H1 (cell line): ENCODE data around the gene NCAM1. TPM values are rescaled to one million over a fixed set of nuclear protein-coding genes. Genes with fewer than 3 reads are reported as not detected.

ENCODE experiments used
- CTCF ChIA-PET: fragments of 300-600 bp; sonication (Branson Sonifier 250); formaldehyde crosslinking; loops from one replicate; lab custom pipeline; 2021; ENCODE audit not compliant: partially characterized antibody; lab: Charles Lee
- POLR2A ChIA-PET: fragments of 300-600 bp; sonication (Branson Sonifier 250); formaldehyde crosslinking; loops from one replicate; lab custom pipeline; 2021; ENCODE audit warnings: inconsistent platforms; ENCODE audit not compliant: partially characterized antibody; lab: Charles Lee
- DNase-seq, 2 experiments: peaks; one replicate each; pipeline versions ENCODE4 v3.0.0 to v3.0.0-alpha.2; 2010 to 2022; ENCODE audit warnings: low spot score in 2 of 2, low read depth in 1 of 2, mixed read lengths in 1 of 2
- FAIRE-seq: peaks from 2 replicates; lab custom pipeline; 2011; peaks lifted over from hg19 to GRCh38; lab: Jason Lieb, UNC
- H2AFZ ChIP-seq: 2 replicates; pipeline ENCODE4 v1.8.1; 2012; ENCODE audit warnings: low read length, inconsistent platforms
- H2AK5ac ChIP-seq: 2 replicates; pipeline ENCODE4 v1.6.1; 2013; ENCODE audit warnings: low read depth, low read length
- H2BK120ac ChIP-seq: replicated peaks from 2 replicates; pipeline ENCODE3; 2013; ENCODE audit warnings: low read depth, low read length, inconsistent platforms
- H2BK12ac ChIP-seq: 2 replicates; pipeline ENCODE4 v1.6.1; 2013; ENCODE audit warnings: low read depth, low read length
- H2BK15ac ChIP-seq: 2 replicates; pipeline ENCODE4 v1.6.1; 2013; ENCODE audit warnings: low read length
- H2BK20ac ChIP-seq: 2 replicates; pipeline ENCODE4 v1.6.1; 2013; ENCODE audit warnings: low read length
- H2BK5ac ChIP-seq: 2 replicates; pipeline ENCODE4 v1.6.1; 2013; ENCODE audit warnings: low read depth, low read length
- H3K14ac ChIP-seq: 2 replicates; pipeline ENCODE4 v1.6.1; 2013; ENCODE audit warnings: inconsistent platforms; ENCODE audit not compliant: insufficient read length
- H3K18ac ChIP-seq: 2 replicates; pipeline ENCODE4 v1.6.1; 2013; ENCODE audit warnings: low read length; ENCODE audit errors: extremely low read depth
- H3K23ac ChIP-seq: 2 replicates; pipeline ENCODE4 v1.6.1; 2013; ENCODE audit warnings: inconsistent platforms; ENCODE audit not compliant: insufficient read length
- H3K23me2 ChIP-seq: 2 replicates; pipeline ENCODE4 v1.6.1; 2013; ENCODE audit warnings: low read depth, low read length
- H3K27ac ChIP-seq: 2 replicates; pipeline ENCODE4 v1.6.1; 2011; ENCODE audit warnings: low read depth, low read length, inconsistent platforms
- H3K27me3 ChIP-seq, 4 experiments: replicated peaks in 1 of 4; 1 replicate in 1 of 4; 2 replicates in 3 of 4; pipeline versions ENCODE4 v1.6.1 to v1.8.1; 2011 to 2013; ENCODE audit warnings: low read length in 3 of 4, mild to moderate bottlenecking in 3 of 4, inconsistent platforms in 2 of 4, mixed read lengths in 2 of 4, moderate library complexity in 1 of 4; ENCODE audit not compliant: control insufficient read depth in 3 of 4, insufficient read depth in 3 of 4; ENCODE audit errors: extremely low read depth in 1 of 4
- H3K36me3 ChIP-seq, 4 experiments: 2 replicates each; pipeline versions ENCODE4 v1.6.1 to v1.8.1; 2011 to 2013; ENCODE audit warnings: mild to moderate bottlenecking in 4 of 4, low read length in 3 of 4, moderate library complexity in 2 of 4, control low read depth in 1 of 4, inconsistent platforms in 1 of 4; ENCODE audit not compliant: insufficient read depth in 4 of 4, control insufficient read depth in 2 of 4
- H3K4ac ChIP-seq: replicated peaks from 2 replicates; pipeline ENCODE3; 2013; ENCODE audit warnings: low read length, low read depth, mixed read lengths, inconsistent platforms; ENCODE audit not compliant: insufficient read length
- H3K4me1 ChIP-seq, 4 experiments: replicated peaks in 1 of 4; 1 replicate in 1 of 4; 2 replicates in 3 of 4; pipeline versions ENCODE4 v1.6.1 to v1.8.1; 2011 to 2013; ENCODE audit warnings: low read length in 3 of 4, inconsistent platforms in 2 of 4, mixed read lengths in 1 of 4; ENCODE audit not compliant: insufficient read depth in 4 of 4, control insufficient read depth in 3 of 4
- H3K4me2 ChIP-seq, 2 experiments: 2 replicates each; pipeline versions ENCODE4 v1.6.1 to v1.8.1; 2011 to 2013; ENCODE audit warnings: low read depth in 2 of 2, low read length in 2 of 2, control low read depth in 1 of 2, inconsistent platforms in 1 of 2, mild to moderate bottlenecking in 1 of 2; ENCODE audit not compliant: insufficient read depth in 1 of 2
- H3K4me3 ChIP-seq, 4 experiments: fragments of 200-600, 300-600 bp in 1 of 4; sonication (generic), shearing (Covaris generic), sonication (Bioruptor Twin) in 1 of 4; 2 replicates each; pipeline versions ENCODE4 v1.5.1 to v1.8.1; 2011 to 2016; ENCODE audit warnings: low read length in 4 of 4, low read depth in 3 of 4, control low read depth in 2 of 4, inconsistent platforms in 2 of 4, mild to moderate bottlenecking in 2 of 4, mixed read lengths in 1 of 4, moderate library complexity in 1 of 4; ENCODE audit not compliant: insufficient read depth in 2 of 4; ENCODE audit errors: extremely low read depth in 1 of 4
- H3K56ac ChIP-seq: replicated peaks from 2 replicates; pipeline ENCODE3; 2013; ENCODE audit warnings: low read depth, mild to moderate bottlenecking, mixed read lengths, low read length, inconsistent platforms; ENCODE audit not compliant: insufficient read length
- H3K79me1 ChIP-seq: 2 replicates; pipeline ENCODE4 v1.6.1; 2013; ENCODE audit warnings: low read depth, low read length, control low read depth
- H3K79me2 ChIP-seq, 2 experiments: 2 replicates each; pipeline versions ENCODE4 v1.6.1 to v1.8.1; 2012 to 2013; ENCODE audit warnings: low read length in 2 of 2, mild to moderate bottlenecking in 2 of 2, inconsistent platforms in 1 of 2; ENCODE audit not compliant: insufficient read depth in 2 of 2, control insufficient read depth in 1 of 2
- H3K9ac ChIP-seq, 4 experiments: replicated peaks in 1 of 4; 1 replicate in 1 of 4; 2 replicates in 3 of 4; pipeline versions ENCODE4 v1.6.1 to v1.8.1; 2011 to 2013; ENCODE audit warnings: low read depth in 3 of 4, low read length in 3 of 4, control low read depth in 2 of 4, mild to moderate bottlenecking in 2 of 4, moderate library complexity in 2 of 4, inconsistent platforms in 1 of 4; ENCODE audit errors: extremely low read depth in 1 of 4
- H3K9me3 ChIP-seq, 2 experiments: 2 replicates each; pipeline versions ENCODE4 v1.6.1 to v1.8.1; 2012 to 2013; ENCODE audit warnings: mild to moderate bottlenecking in 2 of 2, moderate library complexity in 2 of 2, control low read depth in 1 of 2, inconsistent platforms in 1 of 2, low read depth in 1 of 2, low read length in 1 of 2, mixed read lengths in 1 of 2; ENCODE audit not compliant: insufficient read depth in 2 of 2
- H4K20me1 ChIP-seq, 2 experiments: replicated peaks in 1 of 2; 2 replicates each; pipeline versions ENCODE3 to v1.8.1; 2011 to 2013; ENCODE audit warnings: inconsistent platforms in 2 of 2, low read length in 2 of 2, mild to moderate bottlenecking in 1 of 2; ENCODE audit not compliant: insufficient read depth in 2 of 2, control insufficient read depth in 1 of 2
- H4K5ac ChIP-seq: 2 replicates; pipeline ENCODE4 v1.6.1; 2013; ENCODE audit warnings: low read length, low read depth, mixed read lengths, inconsistent platforms; ENCODE audit not compliant: insufficient read length
- H4K8ac ChIP-seq: 2 replicates; pipeline ENCODE4 v1.8.0; 2013; ENCODE audit warnings: mild to moderate bottlenecking, moderate library complexity, low read length, inconsistent platforms; ENCODE audit not compliant: insufficient read depth; ENCODE audit errors: extremely low read depth
- H4K91ac ChIP-seq: replicated peaks from 2 replicates; pipeline ENCODE3; 2013; ENCODE audit warnings: low read length, mixed read lengths, inconsistent platforms; ENCODE audit not compliant: insufficient read length
- ATF2 ChIP-seq: IDR thresholded peaks from 2 replicates; pipeline ENCODE4 v1.6.1; 2012; ENCODE audit warnings: low read length, inconsistent platforms
- BCL11A ChIP-seq, 2 experiments: IDR thresholded peaks; one replicate each; pipeline ENCODE4 v1.6.1; 2011; ENCODE audit warnings: low read depth in 2 of 2, low read length in 2 of 2, mild to moderate bottlenecking in 2 of 2
- CBX5 ChIP-seq: fragments of 300-800, 300-1000 bp; sonication (generic); IDR thresholded peaks from 2 replicates; pipeline ENCODE4 v1.7.1; 2016; ENCODE audit warnings: antibody characterized with exemption, low read length, low read depth
- CBX8 ChIP-seq: fragments of 300-800, 300-1000 bp; sonication (generic); IDR thresholded peaks from 2 replicates; pipeline ENCODE4 v1.7.1; 2016; ENCODE audit warnings: low read depth, low read length, borderline replicate concordance
- CREB1 ChIP-seq: IDR thresholded peaks from 2 replicates; pipeline ENCODE4 v1.6.1; 2012; ENCODE audit warnings: inconsistent platforms
- CTBP2 ChIP-seq: IDR thresholded peaks from 2 replicates; pipeline ENCODE4 v1.7.0; 2011; ENCODE audit warnings: borderline replicate concordance, mild to moderate bottlenecking, moderate library complexity, mixed read lengths, low read length; ENCODE audit not compliant: insufficient read depth, insufficient read length
- E2F6 ChIP-seq: IDR thresholded peaks from 2 replicates; pipeline ENCODE4 v1.6.1; 2012; ENCODE audit warnings: inconsistent platforms
- POLR2A ChIP-seq, 2 experiments: IDR thresholded peaks; 1 replicate in 1 of 2; 2 replicates in 1 of 2; pipeline ENCODE4 v1.6.1; 2011; ENCODE audit warnings: low read depth in 2 of 2, low read length in 2 of 2, mild to moderate bottlenecking in 2 of 2; ENCODE audit errors: control extremely low read depth in 1 of 2
- POU5F1 ChIP-seq: IDR thresholded peaks from 2 replicates; pipeline ENCODE4 v1.6.1; 2011; ENCODE audit warnings: low read depth, mild to moderate bottlenecking, low read length, moderate library complexity
- RXRA ChIP-seq: IDR thresholded peaks from 2 replicates; pipeline ENCODE4 v1.6.1; 2011; ENCODE audit warnings: low read depth, mild to moderate bottlenecking, low read length, moderate library complexity; ENCODE audit not compliant: insufficient read depth
- SAP30 ChIP-seq: fragments of 300-600 bp; sonication (generic); IDR thresholded peaks from 2 replicates; pipeline ENCODE4 v1.7.1; 2012; ENCODE audit warnings: low read length, moderate library complexity, mild to moderate bottlenecking, inconsistent platforms; ENCODE audit not compliant: insufficient read depth, insufficient replicate concordance
- SP1 ChIP-seq: IDR thresholded peaks from 2 replicates; pipeline ENCODE4 v1.6.1; 2011; ENCODE audit warnings: low read depth, low read length
- SRF ChIP-seq: IDR thresholded peaks from 2 replicates; pipeline ENCODE4 v1.6.1; 2011; ENCODE audit warnings: mild to moderate bottlenecking, low read depth, low read length, moderate library complexity
- WGBS, 2 experiments: shearing (Covaris generic) in 1 of 2; methylation state at CpG; one replicate each; pipeline versions ENCODE4 v1.1.6 to v1.1.7; 2013 to 2015; ENCODE audit warnings: low lambda C conversion rate in 2 of 2, mixed read lengths in 2 of 2, inconsistent platforms in 1 of 2, low coverage in 1 of 2, missing lambda C conversion rate in 1 of 2; ENCODE audit not compliant: insufficient replicate concordance in 2 of 2, insufficient coverage in 1 of 2, insufficient read length in 1 of 2; ENCODE audit errors: extremely low coverage in 1 of 2, missing lambda C conversion rate in 1 of 2; 5-methylcytosine and 5-hydroxymethylcytosine counted together
- polyA plus RNA-seq, 7 experiments: library from polyadenylated mRNA; depleted of rRNA in 3 of 7; stranded (reverse) in 5 of 7; unstranded in 2 of 7; fragments of >200 nt in 5 of 7; fragments of 200-250 nt in 2 of 7; gene quantifications; 1 replicate in 5 of 7; 2 replicates in 1 of 7; 4 replicates in 1 of 7; pipeline versions ENCODE4 v1.2.1 to v1.2.3, GENCODE V29; 2011 to 2013; ENCODE audit warnings: missing spikeins in 2 of 7, mixed read lengths in 2 of 7
- total RNA-seq: library from RNA; stranded (reverse); fragmentation: NEBNext Ultra II Directional; extraction: Animal tissue kit (Norgen Biotek cat#: 25700); gene quantifications from 2 replicates; pipeline ENCODE4 v1.2.1, GENCODE V29; 2021

Gene NCAM1
- total and polyA plus RNA-seq, 2 of the 8 experiments (the other 6 are each of a cell fraction or from before 2014, with no cell fraction given), result 3.1 to 4.3 TPM

DNA sequence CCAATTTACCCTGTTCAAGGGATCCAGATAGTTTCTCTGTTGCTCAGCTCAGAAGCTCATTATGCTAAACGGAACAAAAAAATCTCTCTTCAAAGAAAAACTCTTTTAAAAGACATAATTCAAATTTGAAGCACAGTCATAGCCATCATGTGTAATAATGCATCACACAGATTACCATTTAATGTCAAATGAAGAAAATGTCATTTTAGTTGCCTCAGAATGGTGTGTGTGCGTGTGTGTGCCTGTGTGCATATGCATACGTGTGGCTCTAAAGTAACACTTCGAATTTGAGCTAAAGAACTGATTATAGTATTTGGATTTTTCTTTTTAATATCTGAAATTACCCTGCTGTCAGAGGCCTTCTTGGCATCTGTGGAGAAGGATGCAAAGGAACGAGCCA, 363.0 kb downstream of the NCAM1 start:
- Histone ChIP-seq H2AK5ac (no peak overlapping the region), H4K5ac (no peak overlapping the region), H3K23ac (no peak overlapping the region), H3K4me1 (no peaks in the 10 kb centered on the region), H3K4me3 (no peak overlapping the region), H3K27ac (no peak overlapping the region), H3K4ac (no peak overlapping the region), H3K14ac (no peak overlapping the region), H3K56ac (no peak overlapping the region), H3K79me1 (no peaks in the 10 kb centered on the region), H3K36me3 (no peaks in the 10 kb centered on the region), H2BK120ac (no peak overlapping the region), H3K4me2 (no peak overlapping the region), H2BK12ac (no peak overlapping the region), H2AFZ (no peak overlapping the region), H3K27me3 (no peaks in the 10 kb centered on the region), H2BK15ac (no peak overlapping the region), H3K9ac (no peak overlapping the region), H4K8ac (no peak overlapping the region), H3K79me2 (no peaks in the 10 kb centered on the region), H4K91ac (no peak overlapping the region), H2BK20ac (no peak overlapping the region), H2BK5ac (no peak overlapping the region), H3K23me2 (no peaks in the 10 kb centered on the region), H3K18ac (no peak overlapping the region), H4K20me1 (no peaks in the 10 kb centered on the region), H3K9me3 (no peaks in the 10 kb centered on the region; a peak in 1 of 4 replicates)
- WGBS, 2 experiments, result 95% methylated on average over 5 of the region's 5 CpGs; no CpG with 5 or more reads in 1 of the 2 experiments
- DNase-seq, result no peak
- CTCF ChIA-PET, result interaction anchor here (0.9 to 2.1 kb wide), 2 partner anchors 9 to 14 kb away, joined by 4 to 6 read pairs; no protein-coding TSS in a partner anchor
- FAIRE-seq, result no peak
- POLR2A ChIA-PET, result no interaction called here
- TF ChIP-seq CREB1 (no peak), POU5F1 (no peak), POLR2A (IDR thresholded peaks at IDR 0.05; ENCODE audit: control extremely low read depth in 1 of 2, low read depth in 2 of 2, low read length in 2 of 2) (no peak), CBX5 (no peak), SAP30 (no peak), BCL11A (IDR thresholded peaks at IDR 0.05; ENCODE audit: low read depth in 2 of 2, low read length in 2 of 2) (no peak), SP1 (no peak), CTBP2 (no peak), SRF (no peak), E2F6 (no peak), CBX8 (no peak), RXRA (no peak), ATF2 (no peak)
